Measurements from ENCODE around the gene HUNK. TPM values are rescaled to one million over a fixed set of nuclear protein-coding genes. Genes with fewer than 3 reads are reported as not detected.

The HUNK gene
- total and polyA plus RNA-seq, 8 donors, result 2.6 to 17.0 (median 9.0) TPM

DNA sequence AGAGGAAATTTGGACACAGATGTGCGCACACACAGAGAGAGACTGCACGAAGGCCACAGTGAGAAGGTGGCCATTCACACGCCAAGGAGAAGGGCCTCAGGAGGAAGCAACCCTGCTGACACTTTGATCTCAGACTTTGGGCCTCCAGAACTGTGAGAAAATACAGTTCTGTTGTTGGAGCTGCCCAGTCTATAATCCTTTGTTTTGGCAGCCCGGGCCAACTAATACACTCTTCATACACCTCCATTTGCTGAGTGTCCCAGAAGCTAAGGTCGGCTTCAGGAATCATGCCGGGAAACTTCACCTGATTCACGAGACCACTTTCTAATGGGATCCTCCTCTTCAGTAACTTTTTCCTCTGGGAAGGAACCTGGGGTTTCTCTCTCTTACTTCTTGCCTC lies 23.2 kb downstream of the HUNK start:
- ATAC-seq, result no peak
- TF ChIP-seq, protein P1, sequence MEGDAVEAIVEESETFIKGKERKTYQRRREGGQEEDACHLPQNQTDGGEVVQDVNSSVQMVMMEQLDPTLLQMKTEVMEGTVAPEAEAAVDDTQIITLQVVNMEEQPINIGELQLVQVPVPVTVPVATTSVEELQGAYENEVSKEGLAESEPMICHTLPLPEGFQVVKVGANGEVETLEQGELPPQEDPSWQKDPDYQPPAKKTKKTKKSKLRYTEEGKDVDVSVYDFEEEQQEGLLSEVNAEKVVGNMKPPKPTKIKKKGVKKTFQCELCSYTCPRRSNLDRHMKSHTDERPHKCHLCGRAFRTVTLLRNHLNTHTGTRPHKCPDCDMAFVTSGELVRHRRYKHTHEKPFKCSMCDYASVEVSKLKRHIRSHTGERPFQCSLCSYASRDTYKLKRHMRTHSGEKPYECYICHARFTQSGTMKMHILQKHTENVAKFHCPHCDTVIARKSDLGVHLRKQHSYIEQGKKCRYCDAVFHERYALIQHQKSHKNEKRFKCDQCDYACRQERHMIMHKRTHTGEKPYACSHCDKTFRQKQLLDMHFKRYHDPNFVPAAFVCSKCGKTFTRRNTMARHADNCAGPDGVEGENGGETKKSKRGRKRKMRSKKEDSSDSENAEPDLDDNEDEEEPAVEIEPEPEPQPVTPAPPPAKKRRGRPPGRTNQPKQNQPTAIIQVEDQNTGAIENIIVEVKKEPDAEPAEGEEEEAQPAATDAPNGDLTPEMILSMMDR (IDR thresholded peaks at IDR 0.05), result no peak
- Histone ChIP-seq H3K9me3 (no peaks in the 10 kb centered on the region), H3K4me3 (no peak overlapping the region), H3K27me3 (no peaks in the 10 kb centered on the region), H3K27ac (peak overlapping the region in 3 of 4 donors; percentile 2 to 75 (median 24)), H3K4me1 (peaks cover 45 to 61% (median 58%) of the 10 kb centered on the region in 3 donors), H3K36me3 (no peaks in the 10 kb centered on the region)
- WGBS, 2 donors, result 36 to 45% methylated on average over 7 of the region's 7 CpGs
- intact Hi-C loops (cut with DNase I), result no loop called here
- no peak for FAIRE-seq
- no peak for DNase-seq

DNA sequence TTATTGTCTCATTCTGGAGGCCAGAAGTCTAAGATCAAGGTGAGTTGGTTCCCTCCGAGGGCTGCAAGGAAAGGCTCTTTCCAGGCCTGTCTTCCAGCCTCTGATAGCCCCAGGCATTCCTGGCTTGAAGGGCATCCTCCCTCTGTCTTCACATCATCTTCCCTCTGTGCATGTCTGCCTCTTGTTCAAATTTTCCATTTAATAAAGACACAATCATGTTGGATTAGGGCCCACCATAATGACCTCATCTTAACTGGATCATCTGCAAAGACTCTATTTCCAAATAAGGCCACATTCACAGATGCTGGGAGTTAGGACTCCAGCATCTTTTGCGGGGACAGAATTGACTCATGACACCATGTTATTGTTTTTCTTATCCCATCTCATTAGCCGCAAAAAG lies 24.5 kb downstream of the HUNK start:
- H3K27me3 ChIP-seq, result no peaks in the 10 kb centered on the region
- ATAC-seq, result no peak
- intact Hi-C loops (cut with DNase I), result no loop called here
- no peak overlapping the region for H3K27ac ChIP-seq
- peaks cover 57 to 70% (median 63%) of the 10 kb centered on the region in 3 donors for H3K4me1 ChIP-seq
- H3K9me3 ChIP-seq, result no peaks in the 10 kb centered on the region
- H3K4me3 ChIP-seq, result no peak overlapping the region
- DNase-seq, result no peak
- FAIRE-seq, result no peak
- 90 to 93% methylated on average over 3 of the region's 3 CpGs for WGBS, 2 donors
- no peaks in the 10 kb centered on the region for H3K36me3 ChIP-seq
- TF ChIP-seq, protein P1 (IDR thresholded peaks at IDR 0.05), result no peak

DNA sequence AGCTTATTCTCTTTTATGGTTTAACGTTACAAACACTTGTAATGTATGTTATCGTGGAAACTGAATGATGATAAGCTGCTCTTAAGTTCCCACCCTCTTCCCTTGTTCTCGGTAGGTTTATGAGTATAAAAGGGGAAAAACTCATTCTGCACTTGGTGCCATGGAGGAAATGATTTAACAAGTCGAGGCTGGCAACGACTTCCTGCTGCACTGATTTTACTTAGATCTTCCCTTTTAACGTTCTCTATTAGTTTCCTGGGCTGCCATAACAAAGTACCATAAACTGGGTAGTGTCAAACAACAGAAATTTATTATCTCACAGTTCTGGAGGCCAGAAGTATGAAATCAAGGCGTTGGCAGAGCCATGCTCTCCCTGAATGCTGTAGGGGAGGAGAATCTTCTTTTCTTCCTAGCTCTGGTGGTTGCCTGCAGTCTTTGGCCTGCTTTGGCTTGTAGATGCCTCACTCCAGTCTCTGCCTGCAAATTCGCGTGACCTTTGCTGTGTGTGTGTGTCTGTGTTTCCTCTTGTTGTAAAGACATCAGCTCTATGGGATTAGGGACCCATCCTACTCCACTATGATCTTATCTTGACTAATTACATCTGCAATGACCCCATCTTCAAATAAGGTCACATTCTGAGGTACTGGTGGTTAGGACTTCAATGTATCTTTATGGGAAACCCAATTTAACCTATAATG lies 26.3 kb downstream of the HUNK start:
- H3K27me3 ChIP-seq, result no peaks in the 10 kb centered on the region
- WGBS, 2 donors, result 34 to 42% methylated on average over 9 of the region's 9 CpGs
- DNase-seq (no peak), ATAC-seq (no peak), FAIRE-seq (no peak)
- peak overlapping the region; percentile 80 to 96 (median 96) for H3K27ac ChIP-seq
- intact Hi-C loops (cut with DNase I), result no loop called here
- H3K4me3 ChIP-seq, result no peak overlapping the region
- TF ChIP-seq, protein P1 (IDR thresholded peaks at IDR 0.05), result no peak
- no peaks in the 10 kb centered on the region for H3K36me3 ChIP-seq
- H3K4me1 ChIP-seq, result peaks cover 49 to 65% (median 63%) of the 10 kb centered on the region in 3 donors
- H3K9me3 ChIP-seq, result no peaks in the 10 kb centered on the region

DNA sequence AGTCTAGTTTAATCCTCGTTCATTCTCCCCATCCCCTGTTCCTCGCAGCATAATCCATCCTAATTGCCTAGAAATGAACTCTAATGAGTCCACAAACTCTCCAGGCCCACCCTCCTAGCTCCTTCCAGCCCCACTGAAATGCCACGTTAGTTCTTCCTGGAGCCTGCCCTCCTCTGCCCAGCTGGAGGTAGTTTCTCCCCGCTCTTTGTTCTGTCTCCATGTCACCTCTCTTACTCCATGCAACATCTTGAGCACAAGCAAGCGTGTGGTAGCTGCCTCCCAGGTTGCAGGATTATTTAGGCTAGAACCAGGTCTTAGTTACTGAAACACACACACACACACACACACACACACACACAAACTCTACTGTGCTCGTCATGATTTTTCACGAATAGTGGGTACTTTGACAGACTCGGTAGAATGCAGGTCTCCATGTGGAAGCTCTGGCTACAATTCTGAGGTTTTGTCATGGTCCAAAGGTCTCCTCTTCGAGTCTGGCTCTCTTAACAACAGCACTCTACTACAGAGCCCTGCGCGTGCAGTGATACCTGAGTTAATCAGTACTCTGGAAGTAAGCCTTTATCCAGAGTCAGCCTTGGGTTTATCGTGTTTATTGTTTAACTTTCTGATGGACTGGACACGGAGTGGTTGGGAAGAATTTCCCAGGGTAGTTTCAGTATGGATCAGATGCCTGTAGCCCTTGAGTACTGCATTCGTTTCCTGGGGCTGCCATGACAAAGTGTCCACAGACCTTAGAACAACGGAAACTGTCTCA lies 27.5 kb downstream of the HUNK start:
- DNase-seq (peak; percentile 70 to 88 (median 84)), ATAC-seq (peak; percentile 86 to 93 (median 90)), FAIRE-seq (no peak)
- Histone ChIP-seq H3K4me1 (peaks cover 45 to 61% (median 54%) of the 10 kb centered on the region in 3 donors), H3K27ac (peak overlapping the region; percentile 89 to 96 (median 96)), H3K9me3 (no peaks in the 10 kb centered on the region), H3K27me3 (no peaks in the 10 kb centered on the region), H3K36me3 (no peaks in the 10 kb centered on the region), H3K4me3 (peak overlapping the region in 2 of 4 donors; percentile 8 to 19)
- 13 to 18% methylated on average over 15 of the region's 15 CpGs for WGBS, 2 donors
- TF ChIP-seq, protein P1 (IDR thresholded peaks at IDR 0.05), result no peak
- intact Hi-C loops (cut with DNase I), result loop anchor here in 1 of 3 donors (2.0 kb wide), 1 partner anchor 26 kb away; no protein-coding TSS in a partner anchor
